Activated CD8-positive, alpha-beta memory T cell treated with anti-CD3 and anti-CD28 coated beads for 36 hours (primary cell): ENCODE measurements around the gene SBNO2. TPM values are rescaled to one million over a fixed set of nuclear protein-coding genes. Genes with fewer than 3 reads are reported as not detected.

Experiments
- CTCF ChIA-PET: fragments of 350-600 bp; sonication (Branson Sonifier 250); formaldehyde crosslinking; loops from one replicate; lab custom pipeline; 2021; ENCODE audit warnings: antibody characterized with exemption; lab: Charles Lee
- POLR2A ChIA-PET: fragments of 350-600 bp; sonication (Branson Sonifier 250); formaldehyde crosslinking; loops from one replicate; lab custom pipeline; 2021; ENCODE audit warnings: antibody characterized with exemption; lab: Charles Lee
- total RNA-seq, 2 experiments: library from RNA; stranded (reverse); gene quantifications; one replicate each; pipeline ENCODE4 v1.2.3, GENCODE V29; 2021

SBNO2 gene
- total RNA-seq, 2 experiments from 2014 or later: 56.6 to 59.0 TPM

DNA sequence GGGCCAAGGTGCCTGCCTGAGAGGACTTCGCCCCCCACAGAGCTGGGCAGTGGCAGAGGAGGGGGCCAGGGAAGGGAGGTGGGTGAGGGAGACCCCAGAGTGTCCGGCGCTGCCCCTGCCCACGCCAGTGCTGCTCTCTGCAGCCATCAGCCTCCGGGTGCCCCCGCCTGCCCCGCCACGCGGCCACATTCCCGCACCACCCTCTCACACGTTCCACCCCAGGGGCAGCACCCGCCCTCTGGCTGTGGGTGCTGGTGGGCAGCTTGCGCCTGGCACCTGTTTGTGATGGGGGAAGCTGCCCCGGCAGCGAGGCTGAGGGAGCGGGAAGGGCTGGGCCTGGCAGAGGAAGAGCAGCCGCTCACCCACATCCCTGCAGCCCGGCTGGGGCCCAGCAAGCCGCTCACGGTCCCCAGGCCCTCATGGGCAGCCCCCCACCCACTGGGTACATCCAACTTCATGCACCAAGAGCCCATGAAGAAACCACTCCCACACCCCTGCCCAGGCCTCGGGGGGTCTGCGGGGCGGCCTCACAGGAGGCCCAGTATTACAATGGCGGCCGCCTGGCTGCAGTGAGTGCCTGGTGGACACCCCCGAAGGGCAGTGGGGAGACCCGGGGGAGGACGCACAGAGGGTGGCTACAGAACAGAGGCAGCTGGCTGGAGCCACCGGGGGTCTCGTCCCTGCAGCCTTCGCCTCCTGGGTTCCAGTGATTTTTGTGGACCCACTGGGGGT lies 14.0 kb downstream of the SBNO2 start:
- ChIA-PET CTCF (no interaction called here), POLR2A (no interaction called here)

DNA sequence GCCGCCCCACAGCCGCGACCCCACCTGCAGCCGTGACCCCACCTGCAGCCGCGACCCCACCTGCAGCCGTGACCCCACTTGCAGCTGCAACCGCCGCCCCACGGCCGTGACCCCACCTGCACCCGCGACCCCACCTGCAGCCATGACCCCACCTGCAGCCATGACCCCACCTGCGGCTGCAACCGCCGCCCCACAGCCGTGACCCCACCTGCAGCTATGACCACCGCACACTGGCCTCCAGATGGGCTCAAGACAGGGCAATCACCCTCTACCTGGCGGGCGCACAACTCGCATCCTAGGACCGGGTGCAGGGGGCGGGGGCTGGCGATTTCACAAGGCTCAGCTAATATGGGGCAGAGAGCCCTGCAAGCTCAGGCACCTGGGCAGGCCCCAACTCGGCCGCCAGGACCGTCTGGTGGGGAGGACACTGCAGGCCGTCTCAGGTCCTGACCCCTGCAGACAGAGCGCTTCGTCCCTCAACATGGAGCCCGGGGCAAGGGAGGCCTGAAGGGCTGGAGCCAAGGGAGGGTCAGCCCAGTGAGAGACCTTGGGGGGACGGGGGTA lies 15.1 kb downstream of the SBNO2 start:
- POLR2A ChIA-PET: no interaction called here

DNA sequence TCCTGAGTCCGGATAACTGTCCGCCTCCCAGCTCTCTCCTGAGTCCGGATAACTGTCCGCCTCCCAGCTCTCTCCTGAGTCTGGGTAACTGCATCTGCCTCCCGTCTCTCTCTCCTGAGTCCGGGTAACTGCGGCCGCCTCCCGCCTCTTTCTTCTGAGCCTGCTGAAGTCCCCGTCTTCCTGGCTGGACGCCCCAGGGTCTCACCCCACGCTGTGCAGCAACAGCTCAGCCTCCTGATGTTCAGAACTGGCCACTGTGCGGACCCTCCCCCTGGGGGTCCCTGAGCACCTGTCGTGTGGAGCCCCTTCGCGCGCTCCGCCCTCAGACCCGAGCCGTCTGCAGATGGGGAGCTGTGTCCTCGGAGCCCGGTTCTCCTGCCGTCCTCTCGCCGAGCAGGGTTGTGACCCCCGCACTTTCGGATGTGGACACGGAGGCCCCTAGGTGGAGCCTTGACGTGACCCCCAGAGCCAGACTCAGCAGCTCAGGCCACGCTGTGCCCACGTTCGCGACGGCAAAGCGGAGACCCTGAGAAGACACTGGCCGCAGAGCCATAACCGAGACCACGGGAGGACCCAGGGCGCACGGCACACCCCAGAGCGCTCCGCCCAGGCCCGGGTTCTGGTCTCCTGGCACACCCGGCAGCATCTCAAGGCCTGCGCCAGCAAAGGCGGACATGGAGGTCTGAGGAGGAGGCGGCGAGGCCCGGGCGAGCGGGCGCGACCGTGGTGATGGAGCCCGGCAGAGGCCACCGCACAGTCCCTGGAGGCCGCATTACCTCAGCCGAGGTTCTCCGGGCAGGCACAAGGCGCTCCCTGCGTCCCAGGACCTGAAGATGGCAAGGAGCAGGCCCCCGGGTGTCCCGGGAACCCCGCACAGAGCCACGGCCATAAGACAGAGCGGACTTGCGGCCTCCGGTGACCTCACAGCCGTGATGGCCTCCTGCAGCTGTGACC lies 15.9 kb downstream of the SBNO2 start:
- CTCF ChIA-PET: no interaction called here

More for the DNA sequence above, 15.1 kb downstream of the SBNO2 start:
- CTCF ChIA-PET: no interaction called here

DNA sequence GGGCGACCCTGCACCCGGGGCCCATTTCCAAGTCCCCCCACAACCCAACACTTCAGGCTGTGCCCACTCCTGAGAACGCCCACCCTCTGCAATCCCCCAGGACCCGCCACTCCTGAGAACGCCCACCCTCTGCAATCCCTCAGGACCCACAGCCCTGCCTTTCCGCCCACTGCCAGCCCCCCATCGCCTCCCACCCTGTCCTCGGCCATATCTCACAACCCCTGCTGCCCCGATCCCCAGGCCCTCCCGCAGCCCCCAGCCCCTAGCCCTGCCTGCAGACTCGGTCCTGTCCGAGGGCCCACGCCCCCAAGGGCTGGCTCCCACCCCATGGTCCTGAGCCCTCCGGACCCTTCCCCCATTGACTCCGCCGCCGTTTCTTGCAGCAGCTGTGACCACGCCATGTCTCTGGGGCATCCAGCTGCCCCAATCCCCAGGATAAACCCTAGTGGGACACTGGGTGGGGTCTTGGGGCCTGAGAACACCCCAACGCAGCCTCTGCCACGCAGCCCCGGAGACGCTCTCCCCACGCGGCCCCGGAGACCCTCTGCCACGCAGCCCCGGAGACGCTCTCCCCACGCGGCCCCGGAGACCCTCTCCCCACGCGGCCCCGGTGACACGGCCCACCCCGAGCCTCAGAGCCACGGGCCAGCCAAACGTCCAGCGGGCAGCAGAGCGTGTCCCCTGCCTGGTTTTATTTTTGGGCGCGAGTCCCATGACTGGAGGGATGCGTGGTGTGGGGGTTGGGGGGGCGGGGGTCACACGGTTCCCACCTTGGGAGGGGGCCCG lies 17.0 kb downstream of the SBNO2 start:
- ChIA-PET CTCF (no interaction called here), POLR2A (no interaction called here)

More for the DNA sequence above, 15.9 kb downstream of the SBNO2 start:
- POLR2A ChIA-PET: no interaction called here

DNA sequence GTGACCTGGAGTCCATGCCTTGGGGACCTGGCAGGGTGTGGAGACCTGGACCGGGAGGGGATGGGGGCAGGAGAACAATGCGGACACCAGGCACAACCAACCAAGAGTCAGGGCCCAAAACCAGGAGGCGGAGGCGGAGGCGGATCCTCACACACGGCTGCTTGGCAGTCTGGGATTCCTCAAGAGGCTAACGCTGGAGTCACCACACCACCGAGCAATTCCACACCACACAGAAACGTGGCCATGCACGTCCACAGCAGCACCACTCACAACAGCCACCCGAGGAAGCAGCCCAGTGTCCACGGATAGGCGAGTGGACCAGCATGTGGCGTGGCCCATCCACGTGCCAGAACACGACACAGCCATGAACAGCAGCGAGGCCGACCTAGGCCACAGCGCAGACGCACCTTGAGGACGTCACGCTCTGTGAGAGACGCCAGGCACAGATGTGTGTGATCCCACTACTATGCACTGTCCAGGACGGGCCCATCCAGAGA lies 17.7 kb downstream of the SBNO2 start:
- ChIA-PET CTCF (no interaction called here), POLR2A (no interaction called here)

DNA sequence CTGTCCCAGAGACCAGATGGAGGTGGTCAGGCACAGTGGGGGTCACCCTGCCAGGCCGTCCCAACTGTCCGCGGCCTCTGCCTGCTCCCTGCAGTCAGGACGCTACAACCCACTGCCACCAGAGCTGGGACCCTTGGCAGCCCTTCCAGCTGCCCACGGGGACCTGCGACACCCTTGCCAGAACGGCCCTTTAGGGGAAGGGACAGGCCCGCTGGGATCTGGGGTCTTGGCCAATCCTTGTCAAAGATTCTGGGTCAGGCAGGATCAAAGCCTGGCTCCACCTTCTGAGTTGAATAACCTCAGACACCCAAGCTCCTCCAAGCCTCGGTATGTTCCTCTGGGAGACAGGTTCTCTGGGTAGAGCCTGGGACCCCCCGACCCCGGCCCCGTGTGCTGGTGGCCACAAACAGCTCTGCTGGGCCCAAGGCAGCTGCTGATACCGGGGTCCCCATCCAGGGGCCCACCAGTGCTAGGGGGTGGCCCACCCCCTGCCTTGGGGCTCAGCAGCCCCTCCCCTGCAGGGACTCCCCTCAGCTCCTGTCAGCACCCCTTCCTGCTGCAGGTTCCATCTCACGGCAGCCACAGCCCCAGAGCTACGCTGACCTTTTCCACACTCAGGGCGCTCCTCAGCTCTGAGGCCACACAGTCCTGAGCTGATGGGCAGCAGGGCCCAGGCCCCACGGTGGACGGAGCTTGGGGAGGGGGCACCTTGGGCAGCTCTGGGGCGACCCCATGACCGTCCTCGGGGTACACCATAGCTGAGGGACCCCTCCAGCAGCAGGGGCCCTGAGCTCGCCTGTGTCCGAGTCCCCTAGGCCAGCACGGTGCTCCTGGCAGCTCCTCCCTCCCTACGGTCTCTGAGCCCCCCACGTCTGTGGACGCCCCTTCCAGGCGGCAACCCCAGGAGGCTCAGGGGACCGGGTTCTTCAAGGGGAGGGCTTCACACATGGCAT lies 18.4 kb downstream of the SBNO2 start:
- CTCF ChIA-PET: no interaction called here
- POLR2A ChIA-PET: interaction anchor here (0.5 kb wide), 1 partner anchor 522 kb away, joined by 3 read pairs; no protein-coding TSS in a partner anchor

DNA sequence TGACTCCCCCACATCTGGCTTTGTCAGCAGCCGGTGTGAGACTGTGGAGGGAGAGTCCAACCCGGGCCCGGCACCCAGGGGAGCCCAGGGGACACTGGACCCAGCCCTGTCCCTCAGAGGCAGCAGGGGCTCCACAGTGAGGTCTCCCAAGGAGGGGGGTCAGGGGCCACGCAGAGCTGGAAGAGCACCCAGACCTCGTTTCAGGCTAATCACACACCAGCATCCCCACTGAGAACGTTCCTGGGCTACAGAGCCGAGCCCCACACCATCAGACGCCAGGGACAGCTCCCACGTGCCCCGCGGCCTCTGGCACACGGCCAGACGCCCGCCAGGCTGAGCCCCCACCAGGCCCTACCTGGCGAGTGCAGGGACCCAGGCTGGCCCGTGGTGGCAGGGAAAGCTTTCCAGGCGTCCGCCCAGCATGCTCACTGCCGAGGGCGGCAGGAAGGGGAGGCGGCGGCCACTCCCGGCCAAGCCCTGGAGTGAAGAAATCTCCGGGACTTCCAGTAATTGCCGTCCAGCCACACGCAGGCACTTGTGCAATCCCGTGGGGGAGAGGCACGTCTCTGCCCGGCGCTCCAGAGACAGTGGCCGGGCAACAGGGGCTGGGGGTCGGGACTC lies 19.2 kb downstream of the SBNO2 start:
- CTCF ChIA-PET: no interaction called here
- POLR2A ChIA-PET: no interaction called here

DNA sequence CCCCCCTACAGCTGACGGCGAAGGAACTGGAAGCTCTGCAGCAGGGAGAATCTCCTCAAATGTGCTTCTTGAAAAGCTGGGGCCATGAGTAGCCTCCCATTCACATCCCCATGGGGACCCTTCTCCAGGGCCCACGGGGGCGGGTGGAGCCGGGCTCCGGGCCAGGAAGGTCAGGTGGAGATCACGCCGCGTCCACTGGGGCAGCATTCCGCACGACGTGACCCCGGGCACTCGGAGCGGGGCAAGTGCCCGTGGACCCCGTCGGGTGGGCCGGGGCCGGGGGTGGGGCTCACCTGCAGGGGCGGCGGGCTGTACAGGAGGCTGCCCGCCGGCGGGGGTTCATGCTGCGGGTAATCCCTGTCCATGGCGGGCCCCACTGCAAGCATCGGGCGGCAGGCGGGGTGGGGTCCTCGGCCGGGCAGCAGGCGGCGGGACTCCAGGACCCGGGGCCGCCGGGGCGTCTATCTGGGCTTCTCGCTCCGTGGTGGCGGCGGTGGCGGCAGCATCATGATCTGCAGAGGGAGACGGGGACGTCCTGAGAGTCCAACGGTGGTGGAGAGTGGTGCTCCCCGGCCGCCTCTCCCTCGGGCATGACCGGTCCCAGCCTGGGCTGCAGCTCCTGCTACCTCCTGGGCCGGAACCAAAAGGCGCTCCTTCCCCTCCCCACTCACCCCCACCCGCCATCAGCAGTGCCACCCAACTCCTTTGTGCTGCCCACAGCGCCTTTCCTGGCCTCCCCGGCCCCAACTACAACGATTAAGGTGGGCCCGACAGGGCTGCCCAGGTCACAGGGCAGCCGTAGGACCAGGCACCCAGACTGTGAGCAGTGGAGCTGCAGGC lies 20.0 kb downstream of the SBNO2 start:
- CTCF ChIA-PET: interaction anchor here (1.1 kb wide), 1 partner anchor 14 kb away, joined by 3 read pairs; no protein-coding TSS in a partner anchor
- POLR2A ChIA-PET: no interaction called here

DNA sequence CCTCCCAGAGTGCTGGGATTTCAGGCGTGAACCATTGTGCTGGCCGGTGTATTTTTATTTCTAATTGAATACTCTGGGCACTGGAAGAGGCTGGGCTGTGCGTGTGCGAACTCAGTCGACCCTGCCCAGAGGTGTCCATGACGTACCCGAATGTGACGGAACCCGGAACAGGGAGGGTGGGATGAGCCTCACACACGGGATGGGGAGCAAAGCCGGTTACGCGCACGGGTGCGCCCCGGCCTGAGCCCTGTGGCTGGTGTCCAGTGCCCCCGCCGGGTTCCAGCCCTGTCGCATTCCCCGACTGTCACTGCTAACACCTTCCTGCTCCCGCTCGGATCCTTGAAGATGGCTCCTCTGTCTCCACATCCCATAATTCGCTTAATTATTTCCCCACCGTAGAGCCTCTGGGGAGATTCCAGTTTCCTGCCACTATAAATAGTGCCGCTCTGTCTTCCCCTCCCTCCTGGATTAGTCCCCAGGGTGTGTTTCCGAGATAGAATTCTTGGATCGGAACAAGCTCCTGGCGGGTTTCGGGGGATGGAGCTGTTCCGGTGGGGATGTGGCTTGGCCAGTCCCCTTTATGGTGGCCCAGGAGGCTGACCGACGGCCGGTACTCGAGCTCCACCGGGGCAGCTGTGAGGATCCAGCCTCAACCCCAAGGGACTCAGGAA lies 22.0 kb downstream of the SBNO2 start:
- POLR2A ChIA-PET: no interaction called here
- CTCF ChIA-PET: no interaction called here

DNA sequence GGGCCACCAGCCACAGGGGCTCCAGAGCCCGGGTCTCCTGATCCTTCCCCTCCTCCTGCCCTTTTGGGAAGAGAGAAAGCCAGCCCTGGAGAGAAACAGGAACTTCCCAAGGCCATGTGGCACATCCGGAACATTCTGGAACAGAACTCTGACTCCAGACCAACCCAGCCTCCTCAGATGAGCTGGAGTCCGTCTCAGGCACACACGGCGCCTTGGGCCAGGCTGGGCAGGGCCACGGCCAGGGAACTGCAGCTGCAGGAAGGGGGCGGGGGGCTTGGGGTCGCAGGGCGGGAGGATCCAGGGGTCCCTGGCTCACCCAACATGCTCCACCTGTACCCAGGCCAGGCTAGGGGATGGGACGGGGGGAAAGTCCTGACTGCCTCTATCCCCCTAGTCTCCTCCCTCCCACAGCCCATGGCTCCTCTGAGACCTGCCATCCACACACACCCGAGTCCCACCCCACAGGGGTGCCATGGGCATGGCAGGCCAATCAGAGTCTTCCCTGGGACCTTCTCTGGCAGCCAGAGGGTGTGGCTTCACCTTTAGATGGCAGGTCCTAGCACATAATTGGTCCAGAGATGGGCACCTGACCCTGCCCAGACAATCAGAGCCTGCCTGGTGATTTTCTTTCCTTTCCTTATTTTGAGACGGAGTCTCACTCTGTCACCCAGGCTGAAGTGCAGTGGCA lies 22.9 kb downstream of the SBNO2 start:
- POLR2A ChIA-PET: no interaction called here
- CTCF ChIA-PET: no interaction called here

DNA sequence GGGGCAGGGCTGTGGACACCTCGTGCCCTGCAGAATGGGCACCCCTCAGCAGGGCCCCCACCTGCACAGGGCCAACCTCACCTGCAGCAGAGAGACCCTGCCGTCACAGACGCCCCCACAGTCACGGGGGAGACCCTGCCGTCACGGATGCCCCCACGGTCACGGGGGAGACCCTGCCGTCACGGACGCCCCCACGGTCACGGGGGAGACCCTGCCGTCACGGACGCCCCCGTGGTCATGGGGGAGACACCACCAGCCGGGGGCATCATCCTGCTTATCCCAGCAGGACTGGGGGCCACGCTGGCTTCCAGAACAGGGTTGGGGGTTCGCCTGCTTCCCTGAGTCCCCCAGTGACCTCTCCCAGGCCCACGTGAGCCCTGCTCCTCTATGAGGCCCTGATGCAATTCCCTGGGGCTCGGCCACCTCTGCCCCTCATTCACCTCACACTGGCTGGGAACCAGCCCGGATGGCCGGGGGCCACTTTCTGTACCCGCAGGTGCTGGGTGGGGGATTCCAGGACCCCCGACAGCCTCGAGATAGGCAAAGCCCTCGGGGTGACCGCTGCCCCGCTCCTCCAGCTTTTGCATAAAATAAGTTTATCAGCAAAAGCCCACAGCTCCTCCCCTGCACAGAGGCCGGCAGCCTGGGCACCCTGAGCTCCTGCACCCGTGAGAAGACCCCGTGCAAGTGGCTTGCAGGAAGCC lies 23.6 kb downstream of the SBNO2 start:
- ChIA-PET CTCF (no interaction called here), POLR2A (no interaction called here)

DNA sequence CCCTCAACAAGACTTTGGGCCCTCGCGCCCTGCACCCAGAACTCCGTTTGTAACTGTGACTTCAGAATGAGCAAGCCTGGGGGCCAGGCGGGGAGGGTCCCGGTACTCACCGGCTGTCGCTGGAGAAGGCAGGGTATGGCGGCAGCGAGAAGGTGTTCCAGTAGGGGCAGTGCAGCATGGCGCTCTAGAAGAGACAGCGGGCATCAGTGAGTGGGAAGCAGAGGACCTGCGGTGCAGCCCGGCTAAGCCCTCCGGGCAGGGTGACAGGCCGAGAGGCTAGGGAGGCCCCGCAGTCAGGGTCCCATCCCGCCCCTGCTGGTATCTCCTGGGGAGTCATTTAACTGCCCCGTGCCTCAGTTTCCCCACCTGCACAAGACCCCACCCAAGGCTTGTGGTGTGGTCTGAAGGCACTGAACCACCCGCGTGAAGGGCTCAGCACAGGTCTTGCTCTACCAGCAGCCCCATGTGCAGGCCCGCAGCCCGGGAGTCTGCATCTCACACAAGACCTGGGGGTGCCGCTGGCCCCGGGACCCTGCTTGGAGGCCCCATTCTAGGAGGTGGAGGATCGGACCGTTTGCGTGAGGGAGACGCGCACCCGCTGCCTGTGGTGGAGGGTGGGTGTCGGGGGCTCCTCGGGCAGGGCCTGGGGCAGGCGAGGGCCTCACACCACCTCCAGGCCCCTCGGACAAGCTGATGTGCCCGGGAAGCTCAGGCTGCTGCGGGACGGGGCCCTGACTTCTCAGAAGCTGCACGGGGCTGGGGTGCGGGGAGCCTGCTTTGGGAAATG lies 24.6 kb downstream of the SBNO2 start:
- ChIA-PET CTCF (no interaction called here), POLR2A (no interaction called here)

DNA sequence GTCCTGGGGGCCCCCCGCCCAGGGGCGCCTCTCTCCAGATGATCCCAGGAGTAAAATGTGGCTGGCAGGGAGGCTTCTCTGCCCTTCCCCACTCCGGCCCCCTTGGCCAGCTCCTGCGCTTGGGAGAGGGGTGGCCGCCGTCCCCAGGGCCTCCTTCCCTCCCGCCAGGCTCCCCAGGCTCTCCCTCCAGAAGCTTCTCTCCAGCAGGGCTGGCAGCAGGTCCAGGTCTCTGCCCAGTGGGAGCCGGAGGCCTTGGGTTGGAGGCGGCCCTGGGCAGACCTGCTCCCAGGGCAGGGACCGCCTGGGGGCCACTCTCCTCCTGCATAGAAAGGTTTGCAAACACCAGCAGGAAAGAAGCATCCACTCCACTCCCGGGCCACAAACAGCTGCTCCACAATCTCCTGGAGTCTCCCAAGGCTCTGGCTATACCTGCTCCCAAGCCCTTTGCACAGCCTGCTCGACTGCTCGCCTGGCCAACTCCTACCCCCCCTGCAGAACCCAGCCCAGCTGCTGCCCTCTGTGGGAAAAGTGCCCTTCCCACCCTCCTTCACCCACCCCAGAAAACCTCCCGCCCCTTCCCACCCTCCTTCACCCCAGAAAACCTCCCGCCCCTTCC lies 26.0 kb downstream of the SBNO2 start:
- ChIA-PET CTCF (no interaction called here), POLR2A (no interaction called here)
